A375 (cell line): Measurements from ENCODE around the gene ONECUT3. TPM values are rescaled to one million over a fixed set of nuclear protein-coding genes. Genes with fewer than 3 reads are reported as not detected.

Experiments used
- small RNA-seq: library from RNA; depleted of rRNA; stranded (forward); fragments of <200 nt; gene quantifications from one replicate; pipeline ENCODE3, GENCODE V24; 2014
- total RNA-seq: library from RNA; depleted of rRNA; stranded (reverse); fragments of >200 nt; shearing (Covaris generic); gene quantifications from 2 replicates; pipeline ENCODE4 v1.2.3, GENCODE V29; 2014; rRNA removed

The ONECUT3 gene
- not detected in 2 replicates for total RNA-seq

GRCh38 chr19:1752757-1753728, at the start of gene ONECUT3:
ONECUT3 (plus strand) TSS chr19:1753506; CDS start chr19:1753663, 157 bp downstream.

DNA sequence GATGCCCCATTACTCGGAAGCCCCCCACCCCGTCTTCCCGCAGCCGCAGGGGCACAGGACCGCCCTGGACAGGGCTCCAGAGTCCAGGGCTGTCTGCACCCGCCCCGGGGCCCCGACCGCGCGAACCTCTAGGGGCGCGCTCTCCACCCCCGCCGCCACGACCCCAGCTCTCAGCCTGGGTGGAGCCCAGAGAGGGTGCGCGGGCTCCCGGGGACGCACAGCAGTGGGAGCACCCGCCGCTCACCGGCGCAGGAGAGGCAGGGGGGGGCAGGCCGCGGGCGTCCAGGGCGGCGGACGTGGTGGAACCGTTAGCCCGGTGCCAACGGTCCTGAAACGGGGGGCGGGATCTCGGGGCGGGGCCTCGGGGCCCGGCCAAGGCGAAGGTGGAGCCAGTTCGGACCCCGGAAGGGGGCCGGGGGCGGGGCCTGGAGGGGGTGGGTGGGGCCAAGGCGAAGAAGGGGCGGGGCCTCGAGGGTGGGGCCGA, 58.7 kb downstream of the ONECUT3 start, which contains the start of gene ATP8B3:
ATP8B3 (minus strand) TSS at position 335 of the 484 bp plus-strand sequence. CDS start 540 bp downstream, outside the sequence.

Small RNA genes within 50 kb of the gene (small RNA-seq; reads per million reads assigned to genes)
- gene RF00017 = not detected

Other genes with a start within 250 kb of the ONECUT3 start
- gene ADAMTSL5, start 240.5 kb upstream of the ONECUT3 start, total RNA-seq = 2.3 and 3.8 TPM in 2 replicates
- gene PLK5, start 229.4 kb upstream of the ONECUT3 start, total RNA-seq = not detected in 2 replicates
- gene MEX3D, start 185.2 kb upstream of the ONECUT3 start, total RNA-seq = 19.7 and 20.0 TPM in 2 replicates
- gene MBD3, start 160.6 kb upstream of the ONECUT3 start, total RNA-seq = 122 and 131 TPM in 2 replicates
- 119 and 125 TPM in 2 replicates for gene UQCR11, start 148.0 kb upstream of the ONECUT3 start, total RNA-seq
- 52.3 and 56.0 TPM in 2 replicates for gene TCF3, start 100.9 kb upstream of the ONECUT3 start, total RNA-seq
- gene ATP8B3, start 58.8 kb downstream of the ONECUT3 start, total RNA-seq = 1.5 and 1.7 TPM in 2 replicates
- 17.4 and 20.0 TPM in 2 replicates for gene REXO1, start 95.0 kb downstream of the ONECUT3 start, total RNA-seq
- gene KLF16, start 110.1 kb downstream of the ONECUT3 start, total RNA-seq = 8.6 and 9.3 TPM in 2 replicates
- 72.0 and 73.1 TPM in 2 replicates for gene ABHD17A, start 132.0 kb downstream of the ONECUT3 start, total RNA-seq
- gene ADAT3, start 151.9 kb downstream of the ONECUT3 start, total RNA-seq = 2.6 and 3.1 TPM in 2 replicates
- gene SCAMP4, start 151.9 kb downstream of the ONECUT3 start, total RNA-seq = 29.7 and 37.5 TPM in 2 replicates
- gene CSNK1G2, start 187.7 kb downstream of the ONECUT3 start, total RNA-seq = 60.4 and 62.6 TPM in 2 replicates